HepG2 (cell line): Measurements from ENCODE around the gene NXPH4. TPM values are rescaled to one million over a fixed set of nuclear protein-coding genes. Genes with fewer than 3 reads are reported as not detected.

Experiments used
- FLYWCH1 ChIP-seq: sonication (generic); formaldehyde crosslinking; IDR thresholded peaks from 2 replicates; pipeline ENCODE4 v1.8.1; 2023; ENCODE audit warnings: mild to moderate bottlenecking, missing genetic modification reagents
- ISL2 ChIP-seq: sonication (generic); formaldehyde crosslinking; IDR thresholded peaks from 2 replicates; pipeline ENCODE4 v1.5.0; 2020; ENCODE audit warnings: missing genetic modification reagents
- MIXL1 ChIP-seq: IDR thresholded peaks from 2 replicates; pipeline ENCODE4 v1.6.1; 2016
- MLXIP ChIP-seq: sonication (generic); formaldehyde crosslinking; IDR thresholded peaks from 2 replicates; pipeline ENCODE4 v1.9.0; 2021; ENCODE audit warnings: missing genetic modification reagents, borderline replicate concordance
- MXD4 ChIP-seq: IDR thresholded peaks from 2 replicates; pipeline ENCODE4 v1.6.1; 2016; ENCODE audit warnings: mild to moderate bottlenecking, missing biosample characterization, missing genetic modification reagents
- PCBP1 ChIP-seq: fragments of 200-400 bp; formaldehyde crosslinking; IDR thresholded peaks from 2 replicates; pipeline ENCODE4 v1.6.1; 2017; ENCODE audit warnings: mild to moderate bottlenecking, low read depth, low read length, borderline replicate concordance
- PHB2 ChIP-seq: fragments of 450-650 bp; IDR thresholded peaks from 2 replicates; pipeline ENCODE4 v1.6.1; 2018; ENCODE audit not compliant: partially characterized antibody
- TBL1XR1 ChIP-seq: fragments of 150-350 bp; IDR thresholded peaks from 2 replicates; pipeline ENCODE4 v1.6.1; 2014; ENCODE audit warnings: borderline replicate concordance, low read length; ENCODE audit not compliant: partially characterized antibody
- ZBTB1 ChIP-seq: sonication (generic); formaldehyde crosslinking; IDR thresholded peaks from 2 replicates; pipeline ENCODE4 v1.4.0; 2020; ENCODE audit warnings: missing genetic modification reagents, borderline replicate concordance
- ZBTB3 ChIP-seq: sonication (generic); formaldehyde crosslinking; IDR thresholded peaks from 2 replicates; pipeline ENCODE4 v1.4.0; 2020; ENCODE audit warnings: low read depth, mild to moderate bottlenecking, moderate library complexity, missing genetic modification reagents, borderline replicate concordance
- ZNF674 ChIP-seq: sonication (generic); formaldehyde crosslinking; IDR thresholded peaks from 2 replicates; pipeline ENCODE4 v1.5.0; 2020; ENCODE audit warnings: low read depth, mild to moderate bottlenecking, missing genetic modification reagents
- ZNF782 ChIP-seq: sonication (generic); formaldehyde crosslinking; IDR thresholded peaks from 2 replicates; pipeline ENCODE4 v1.4.0; 2020; ENCODE audit warnings: missing genetic modification reagents, mild to moderate bottlenecking, borderline replicate concordance
- ZSCAN12 ChIP-seq: sonication (generic); formaldehyde crosslinking; IDR thresholded peaks from 2 replicates; pipeline ENCODE4 v1.9.0; 2021; ENCODE audit warnings: mild to moderate bottlenecking, missing genetic modification reagents
- polyA plus RNA-seq, 8 experiments: library from polyadenylated mRNA; depleted of rRNA in 3 of 8; stranded (reverse) in 7 of 8; unstranded in 1 of 8; fragments of >200 nt; fragmentation: Illumina TruSeq in 4 of 8; extraction: Trizol in 4 of 8; gene quantifications; 2 replicates each; pipeline versions ENCODE4 v1.2.1 to v1.2.3, GENCODE V29; 2011 to 2016; ENCODE audit warnings: low read depth in 4 of 8, missing spikeins in 1 of 8, mixed read lengths in 1 of 8; ENCODE audit not compliant: insufficient read depth in 1 of 8
- total RNA-seq, 5 experiments: library from RNA; depleted of rRNA; stranded (reverse); fragments of >200 nt; fragmentation: Illumina TruSeq; extraction: Trizol; gene quantifications; 2 replicates each; pipeline ENCODE4 v1.2.3, GENCODE V29; 2016; ENCODE audit warnings: low read depth in 1 of 5
- TF ChIP-seq, protein P1 (sequence below), 2 experiments: fragments of 450-650 bp in 1 of 2; sonication (generic) in 1 of 2; formaldehyde crosslinking in 1 of 2; IDR thresholded peaks; 2 replicates each; pipeline versions ENCODE4 v1.6.1 to v1.8.0; 2016 to 2022; ENCODE audit warnings: antibody characterized with exemption in 1 of 2, mild to moderate bottlenecking in 1 of 2, missing genetic modification reagents in 1 of 2
- TF ChIP-seq, protein P2 (sequence below): IDR thresholded peaks from 2 replicates; pipeline ENCODE4 v1.6.1; 2016; ENCODE audit warnings: low read depth, control low read depth

Gene NXPH4
- total and polyA plus RNA-seq, 2 of the 13 experiments (the other 11 are each of a cell fraction or from before 2014, with no cell fraction given) = 0.13 TPM; not detected in 1

GRCh38 chr12:57229634-57230380 lies 13.2 kb downstream of the NXPH4 start, which contains the start of gene SHMT2 (continued):
- TF ChIP-seq, protein P1, sequence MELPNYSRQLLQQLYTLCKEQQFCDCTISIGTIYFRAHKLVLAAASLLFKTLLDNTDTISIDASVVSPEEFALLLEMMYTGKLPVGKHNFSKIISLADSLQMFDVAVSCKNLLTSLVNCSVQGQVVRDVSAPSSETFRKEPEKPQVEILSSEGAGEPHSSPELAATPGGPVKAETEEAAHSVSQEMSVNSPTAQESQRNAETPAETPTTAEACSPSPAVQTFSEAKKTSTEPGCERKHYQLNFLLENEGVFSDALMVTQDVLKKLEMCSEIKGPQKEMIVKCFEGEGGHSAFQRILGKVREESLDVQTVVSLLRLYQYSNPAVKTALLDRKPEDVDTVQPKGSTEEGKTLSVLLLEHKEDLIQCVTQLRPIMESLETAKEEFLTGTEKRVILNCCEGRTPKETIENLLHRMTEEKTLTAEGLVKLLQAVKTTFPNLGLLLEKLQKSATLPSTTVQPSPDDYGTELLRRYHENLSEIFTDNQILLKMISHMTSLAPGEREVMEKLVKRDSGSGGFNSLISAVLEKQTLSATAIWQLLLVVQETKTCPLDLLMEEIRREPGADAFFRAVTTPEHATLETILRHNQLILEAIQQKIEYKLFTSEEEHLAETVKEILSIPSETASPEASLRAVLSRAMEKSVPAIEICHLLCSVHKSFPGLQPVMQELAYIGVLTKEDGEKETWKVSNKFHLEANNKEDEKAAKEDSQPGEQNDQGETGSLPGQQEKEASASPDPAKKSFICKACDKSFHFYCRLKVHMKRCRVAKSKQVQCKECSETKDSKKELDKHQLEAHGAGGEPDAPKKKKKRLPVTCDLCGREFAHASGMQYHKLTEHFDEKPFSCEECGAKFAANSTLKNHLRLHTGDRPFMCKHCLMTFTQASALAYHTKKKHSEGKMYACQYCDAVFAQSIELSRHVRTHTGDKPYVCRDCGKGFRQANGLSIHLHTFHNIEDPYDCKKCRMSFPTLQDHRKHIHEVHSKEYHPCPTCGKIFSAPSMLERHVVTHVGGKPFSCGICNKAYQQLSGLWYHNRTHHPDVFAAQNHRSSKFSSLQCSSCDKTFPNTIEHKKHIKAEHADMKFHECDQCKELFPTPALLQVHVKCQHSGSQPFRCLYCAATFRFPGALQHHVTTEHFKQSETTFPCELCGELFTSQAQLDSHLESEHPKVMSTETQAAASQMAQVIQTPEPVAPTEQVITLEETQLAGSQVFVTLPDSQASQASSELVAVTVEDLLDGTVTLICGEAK (IDR thresholded peaks at IDR 0.05) = no peak
- TF ChIP-seq, protein P1 (CRISPR knock-in tag; IDR thresholded peaks at IDR 0.05) = no peak; the same call in 1 of the 2 replicates
- TF ChIP-seq ZNF674 (0 out of 2 replicates have a peak, but pooled peaks have one; percentile 33), MIXL1 (CRISPR knock-in tag) (no peak), ZNF782 (CRISPR knock-in tag) (peak; percentile 83; the same call in 1 of the 2 replicates), ZSCAN12 (CRISPR knock-in tag) (no peak), ZBTB3 (CRISPR knock-in tag) (0 out of 2 replicates have a peak, but pooled peaks have one; percentile 35), MXD4 (CRISPR knock-in tag) (0 out of 2 replicates have a peak, but pooled peaks have one; percentile 19), PHB2 (no peak), PCBP1 (0 out of 2 replicates have a peak, but pooled peaks have one; percentile 72), TBL1XR1 (peak; percentile 68), ISL2 (CRISPR knock-in tag) (no peak; the same call in 1 of the 2 replicates), FLYWCH1 (CRISPR knock-in tag) (no peak), ZBTB1 (no peak), MLXIP (no peak)
- TF ChIP-seq, protein P2, sequence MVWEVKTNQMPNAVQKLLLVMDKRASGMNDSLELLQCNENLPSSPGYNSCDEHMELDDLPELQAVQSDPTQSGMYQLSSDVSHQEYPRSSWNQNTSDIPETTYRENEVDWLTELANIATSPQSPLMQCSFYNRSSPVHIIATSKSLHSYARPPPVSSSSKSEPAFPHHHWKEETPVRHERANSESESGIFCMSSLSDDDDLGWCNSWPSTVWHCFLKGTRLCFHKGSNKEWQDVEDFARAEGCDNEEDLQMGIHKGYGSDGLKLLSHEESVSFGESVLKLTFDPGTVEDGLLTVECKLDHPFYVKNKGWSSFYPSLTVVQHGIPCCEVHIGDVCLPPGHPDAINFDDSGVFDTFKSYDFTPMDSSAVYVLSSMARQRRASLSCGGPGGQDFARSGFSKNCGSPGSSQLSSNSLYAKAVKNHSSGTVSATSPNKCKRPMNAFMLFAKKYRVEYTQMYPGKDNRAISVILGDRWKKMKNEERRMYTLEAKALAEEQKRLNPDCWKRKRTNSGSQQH (CRISPR knock-in tag) = no peak; the same call in 1 of the 2 replicates
